Measurements from ENCODE around the gene PRRT4. TPM values are rescaled to one million over a fixed set of nuclear protein-coding genes. Genes with fewer than 3 reads are reported as not detected.
A peak's percentile ranks its signal among the peaks of the same experiment; 100 is the strongest.

Gene PRRT4
- total and polyA plus RNA-seq, 2 of the 4 experiments (the other 2 are of a cell fraction): not detected

GRCh38 chr7:128398841-128399135 lies 37.3 kb upstream of the PRRT4 start:
- in situ Hi-C loops (cut with MboI; ENCODE audit: low sequenced_read_pairs) (no loop called here), dilution Hi-C loops (cut with HindIII; ENCODE audit: low sequenced_read_pairs, unreplicated experiment) (no loop called here), intact Hi-C loops (cut with micrococcal nuclease) (loop anchor here (1.0 kb wide), 2 partner anchors 27 to 61 kb away; no protein-coding TSS in a partner anchor)
- Histone ChIP-seq H2BK120ac (ENCODE audit: low read depth, low read length) (no peak overlapping the region), H3K9me3 (ENCODE audit: control insufficient read depth, insufficient read depth, low read length) (no peaks in the 10 kb centered on the region), H3K27me3 (ENCODE audit: control insufficient read depth, insufficient read depth, low read length) (no peaks in the 10 kb centered on the region), H2AK9ac (replicated peaks; ENCODE audit: low read depth, low read length, poor library complexity) (peak overlapping the region; percentile 85), H3K4me1 (ENCODE audit: control insufficient read depth, insufficient read depth, low read length) (no peaks in the 10 kb centered on the region), H3K23ac (ENCODE audit: low read depth, low read length) (no peak overlapping the region), H4K8ac (ENCODE audit: low read depth in 2 of 2, low read length in 2 of 2) (no peak overlapping the region), H3K4me2 (ENCODE audit: low read depth, low read length) (no peak overlapping the region), H3K36me3 (ENCODE audit: control insufficient read depth, insufficient read depth, low read length) (peaks cover 56% of the 10 kb centered on the region), H2BK20ac (ENCODE audit: low read depth, low read length) (no peak overlapping the region), H3K27ac (ENCODE audit: insufficient read depth, low read length) (no peak overlapping the region), H3K9me1 (ENCODE audit: insufficient read depth, low read length) (no peaks in the 10 kb centered on the region), H2BK5ac (ENCODE audit: low read depth, low read length, poor library complexity, severe bottlenecking) (no peak overlapping the region), H3K4ac (ENCODE audit: low read depth, low read length) (no peak overlapping the region), H2BK15ac (ENCODE audit: low read depth, low read length) (no peak overlapping the region), H2AFZ (replicated peaks; ENCODE audit: low read length, poor library complexity) (peak overlapping the region; percentile 67), H3K79me1 (ENCODE audit: low read depth in 1 of 2, low read length in 2 of 2) (peaks cover 11 to 20% of the 10 kb centered on the region in 2 experiments), H3K18ac (ENCODE audit: low read depth, low read length) (no peak overlapping the region), H3K56ac (ENCODE audit: extremely low read depth, insufficient read depth, low read length) (no peak overlapping the region), H4K20me1 (ENCODE audit: insufficient read depth, low read length) (peaks cover 15% of the 10 kb centered on the region), H3K4me3 (ENCODE audit: insufficient read depth, low read depth, low read length) (no peak overlapping the region), H2AK5ac (ENCODE audit: low read depth, low read length) (no peak overlapping the region), H4K5ac (ENCODE audit: low read depth, low read length) (no peak overlapping the region), H3K14ac (replicated peaks; ENCODE audit: low read depth, low read length) (no peak overlapping the region), H4K91ac (ENCODE audit: insufficient read depth, low read depth, low read length) (no peak overlapping the region), H3K9ac (ENCODE audit: low read depth, low read length) (no peak overlapping the region)
- peak; percentile 40 for ATAC-seq (ENCODE audit: low read depth)
- ChIA-PET CTCF (interaction anchor here (0.6 to 1.5 kb wide), 2 partner anchors 26 to 29 kb away, joined by 4 to 5 read pairs; no protein-coding TSS in a partner anchor), POLR2A (ENCODE audit: unreplicated experiment) (no interaction called here)
- no TSS peak for BruUV-seq (replicated peaks)
- TF ChIP-seq MAFK (IDR thresholded peaks at IDR 0.05; ENCODE audit: low read depth, low read length): no peak
- no peak for DNase-seq
- 57% methylated on average over 1 of the region's 6 CpGs; no CpG with 5 or more reads in 1 of the 2 experiments for WGBS, 2 experiments (ENCODE audit: extremely low coverage in 2 of 2, insufficient read length in 1 of 2)

All from IMR-90 (cell line).